Measurements from ENCODE around the gene SRP68.

- peak; percentile 56 to 62 for TF ChIP-seq CTCF (conservative IDR thresholded peaks at IDR 0.05 in 1 of 2, IDR thresholded peaks at IDR 0.05 in 1 of 2; ENCODE audit: low read depth in 1 of 2, low read length in 2 of 2)
- no peak for TF ChIP-seq EZH2 (IDR thresholded peaks at IDR 0.05; ENCODE audit: low read length, missing control alignments)
Measured at GRCh38 chr17:76005263-76006149, 66.8 kb downstream of the SRP68 start.
